GM20431 (cell line): ENCODE data around the gene PBX4.

Source experiments
- in situ Hi-C: fragments of 300-500 bp; cut with MseI, MboI; formaldehyde crosslinking; loops from one replicate; pipeline ENCODE4 v1.15.0; 2020; ENCODE audit warnings: low sequenced_read_pairs; ENCODE audit not compliant: unreplicated experiment

Gene PBX4

GRCh38 chr19:19545707-19546106 is 72.8 kb downstream of the PBX4 start:
- in situ Hi-C loops, result loop anchor here (25.0 kb wide), 3 partner anchors 92 to 742 kb away; partner anchors contain the start of genes GMIP and LPAR2

- in situ Hi-C loops, result loop anchor here (25.0 kb wide), 3 partner anchors 92 to 742 kb away; partner anchors contain the start of genes GMIP and LPAR2
These were observed 73.4 kb downstream of the PBX4 start for GRCh38 chr19:19544954-19545591.

GRCh38 chr19:19544257-19544953 is 74.1 kb downstream of the PBX4 start:
- in situ Hi-C loops, result loop anchor here (25.0 kb wide), 3 partner anchors 93 to 743 kb away; partner anchors contain the start of genes GMIP and LPAR2

- in situ Hi-C loops, result loop anchor here (25.0 kb wide), 3 partner anchors 94 to 744 kb away; partner anchors contain the start of genes GMIP and LPAR2
These were observed 74.8 kb downstream of the PBX4 start for GRCh38 chr19:19543640-19544039.

- in situ Hi-C loops, result loop anchor here (25.0 kb wide), 3 partner anchors 94 to 744 kb away; partner anchors contain the start of genes GMIP and LPAR2
These were observed 75.4 kb downstream of the PBX4 start for GRCh38 chr19:19543101-19543500.

- in situ Hi-C loops, result loop anchor here (25.0 kb wide), 3 partner anchors 95 to 745 kb away; partner anchors contain the start of genes GMIP and LPAR2
These were observed 76.0 kb downstream of the PBX4 start for GRCh38 chr19:19542507-19542906.

GRCh38 chr19:19541616-19542015 is 76.9 kb downstream of the PBX4 start:
- in situ Hi-C loops, result loop anchor here (25.0 kb wide), 3 partner anchors 96 to 746 kb away; partner anchors contain the start of genes GMIP and LPAR2

- in situ Hi-C loops, result loop anchor here (25.0 kb wide), 3 partner anchors 96 to 746 kb away; partner anchors contain the start of genes GMIP and LPAR2
These were observed 77.6 kb downstream of the PBX4 start for GRCh38 chr19:19540715-19541515.

GRCh38 chr19:19540064-19540714 is 78.3 kb downstream of the PBX4 start:
- in situ Hi-C loops, result loop anchor here (25.0 kb wide), 3 partner anchors 97 to 747 kb away; partner anchors contain the start of genes GMIP and LPAR2

GRCh38 chr19:19539698-19540063 is 78.8 kb downstream of the PBX4 start:
- in situ Hi-C loops, result loop anchor here (25.0 kb wide), 3 partner anchors 98 to 748 kb away; partner anchors contain the start of genes GMIP and LPAR2

- in situ Hi-C loops, result loop anchor here (25.0 kb wide), 3 partner anchors 99 to 749 kb away; partner anchors contain the start of genes GMIP and LPAR2
These were observed 79.7 kb downstream of the PBX4 start for GRCh38 chr19:19538785-19539166.

- in situ Hi-C loops, result loop anchor here (25.0 kb wide), 3 partner anchors 99 to 749 kb away; partner anchors contain the start of genes GMIP and LPAR2
These were observed 80.3 kb downstream of the PBX4 start, which contains the start of gene CILP2 for GRCh38 chr19:19538061-19538784. TSS of gene CILP2 (plus strand) at chr19:19538265. CDS start at chr19:19538350, 85 bp downstream.

GRCh38 chr19:19537075-19538048 is 81.1 kb downstream of the PBX4 start:
- in situ Hi-C loops, result loop anchor here (25.0 kb wide), 3 partner anchors 100 to 750 kb away; partner anchors contain the start of genes GMIP and LPAR2

GRCh38 chr19:19535311-19536191 is 82.9 kb downstream of the PBX4 start:
- in situ Hi-C loops, result loop anchor here (25.0 kb wide), 3 partner anchors 102 to 752 kb away; partner anchors contain the start of genes GMIP and LPAR2

- in situ Hi-C loops, result loop anchor here (25.0 kb wide), 3 partner anchors 103 to 753 kb away; partner anchors contain the start of genes GMIP and LPAR2
These were observed 83.8 kb downstream of the PBX4 start for GRCh38 chr19:19534556-19535265.
